Activated gamma-delta T cell treated with anti-CD3 and anti-CD28 coated beads, Interleukin-2, amount 50 U/mL, for 16 hours (primary cell): ENCODE results near the gene NKPD1.

Experiments used
- DNase-seq: peaks from one replicate; pipeline ENCODE4 v3.0.0-alpha.2; 2020; ENCODE audit warnings: low read depth

NKPD1 gene

DNA sequence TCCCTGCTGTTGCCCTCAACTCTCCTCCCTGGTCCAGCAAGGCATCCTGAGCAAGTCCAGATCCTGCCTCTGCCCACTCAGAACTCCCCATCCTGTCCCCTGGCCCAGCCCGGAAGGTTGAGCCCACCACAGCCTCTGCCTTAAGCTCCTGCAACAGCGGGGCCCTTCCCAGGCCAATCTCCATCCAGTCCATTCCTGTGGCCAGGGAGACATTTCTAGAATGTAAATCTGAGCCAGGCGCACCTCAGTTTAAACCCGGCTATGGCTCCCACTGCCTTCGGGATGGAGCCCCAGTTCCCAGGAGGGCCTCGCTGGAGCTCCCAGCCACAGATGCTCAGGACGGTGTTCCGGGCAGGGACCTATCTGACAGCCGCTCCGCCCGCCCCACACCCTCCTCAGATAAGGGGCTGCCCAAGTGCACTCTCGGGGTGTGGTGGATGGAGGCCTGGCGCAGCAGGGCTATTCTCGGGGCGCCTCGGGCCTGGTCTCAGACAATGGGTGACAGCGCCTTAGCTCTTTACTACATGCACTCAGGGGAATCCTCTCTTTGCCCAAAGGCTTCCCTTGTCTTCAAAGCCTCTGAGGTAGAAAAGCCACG is 11.9 kb upstream of the NKPD1 start:
- no peak for DNase-seq

DNA sequence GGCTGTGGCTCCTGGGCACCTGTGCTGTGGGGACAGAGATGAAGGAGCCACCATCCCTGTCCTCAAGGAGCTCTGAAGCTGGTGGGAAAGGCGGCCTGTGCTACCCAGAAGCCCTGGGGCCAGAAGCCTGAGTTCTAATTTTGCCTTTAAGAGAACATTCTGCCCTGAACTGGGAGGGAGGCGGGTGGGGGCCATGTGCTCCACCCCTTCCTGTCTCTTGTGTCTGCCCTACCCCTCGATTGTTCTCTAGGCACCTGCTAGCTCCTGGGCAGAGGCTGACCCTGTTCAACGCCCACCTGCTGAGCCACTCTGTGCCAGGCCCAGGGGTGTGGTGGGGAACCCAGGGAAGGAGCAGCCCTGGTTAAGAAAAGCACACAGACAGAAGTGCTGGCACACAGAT is 11.4 kb upstream of the NKPD1 start:
- no peak for DNase-seq

DNA sequence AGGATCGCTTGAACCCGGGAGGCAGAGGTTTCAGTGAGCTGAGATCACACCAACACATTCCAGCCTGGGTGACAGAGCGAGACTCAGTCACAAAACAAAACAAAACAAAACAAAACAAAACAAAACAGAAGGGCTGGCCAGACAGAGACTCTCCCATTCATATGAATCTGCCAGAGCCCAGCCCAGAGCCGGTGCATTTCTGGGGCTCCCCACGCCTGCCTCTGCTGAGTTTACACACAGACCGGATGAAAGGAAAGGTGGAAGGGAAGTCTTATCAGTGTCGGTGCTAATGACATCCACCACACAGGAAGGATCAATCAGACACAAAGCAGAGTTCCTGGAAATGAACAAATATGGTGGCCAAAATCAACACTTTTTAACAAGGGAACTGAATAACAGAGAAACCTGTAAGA is 10.4 kb upstream of the NKPD1 start:
- DNase-seq: no peak

DNA sequence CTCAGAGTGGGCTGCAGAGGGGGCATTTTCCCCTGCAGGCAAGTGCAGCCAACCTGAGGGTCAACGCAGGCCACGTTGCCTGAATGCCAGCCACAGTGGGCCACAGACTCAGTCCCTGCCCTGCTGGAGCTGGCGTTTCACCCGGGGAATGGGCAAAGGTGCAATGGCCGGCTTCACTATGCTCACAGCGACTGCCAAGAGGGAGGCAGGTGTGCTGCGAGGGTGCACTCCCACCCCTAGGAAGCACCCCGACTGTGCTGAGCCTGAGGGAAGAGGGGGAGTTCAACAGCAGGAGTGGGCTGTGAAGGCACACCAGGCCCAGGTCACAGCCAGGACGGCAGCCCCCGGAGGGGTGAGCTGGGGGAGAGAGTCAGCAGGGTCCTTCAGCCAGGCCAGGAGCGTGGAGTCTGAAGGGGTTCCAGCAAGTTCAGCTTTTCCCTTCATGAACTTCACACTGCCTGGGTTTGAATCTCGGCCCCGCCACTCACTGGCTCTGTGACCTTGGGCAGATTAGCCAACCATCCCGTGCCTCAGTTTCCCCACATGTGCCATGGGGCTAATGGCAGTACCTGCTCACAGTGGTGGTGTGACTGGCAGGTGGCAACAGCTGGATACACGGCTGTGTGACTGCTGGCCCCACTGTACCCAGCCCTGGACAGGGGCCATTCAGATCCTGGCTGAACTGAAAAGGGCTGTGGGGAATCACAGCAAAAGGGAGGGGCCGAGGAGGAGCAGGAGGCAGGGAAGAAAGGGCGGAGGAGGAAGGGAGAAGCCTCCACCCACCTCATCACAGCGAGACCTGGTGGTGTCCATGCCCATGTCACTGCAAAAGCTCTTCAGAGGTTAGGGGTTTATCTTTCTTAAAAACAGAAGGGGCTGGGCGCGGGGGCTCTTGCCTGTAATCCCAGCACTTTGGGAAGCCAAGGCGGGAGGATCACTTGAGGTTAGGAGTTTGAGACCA is 9.6 kb upstream of the NKPD1 start:
- no peak for DNase-seq

DNA sequence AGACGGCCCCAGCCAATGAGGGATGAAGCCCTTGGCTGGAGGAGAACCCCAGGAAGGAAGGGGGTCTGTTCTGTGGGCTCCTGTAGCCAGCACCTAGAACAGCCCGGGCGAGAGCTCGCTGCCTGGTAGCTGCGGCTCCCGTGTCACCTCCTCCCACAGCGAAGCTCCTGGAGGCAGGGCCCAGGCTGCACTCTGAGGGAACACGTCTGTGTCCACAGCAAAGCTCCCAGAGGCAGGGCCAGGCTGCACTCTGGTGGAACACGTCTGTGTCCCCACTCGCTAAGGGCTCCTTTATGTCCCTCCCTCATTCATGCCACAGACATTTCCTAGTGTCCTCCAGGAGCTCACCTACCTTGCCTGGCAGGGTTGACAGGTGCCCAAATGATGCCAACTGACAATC is 8.8 kb upstream of the NKPD1 start:
- DNase-seq: no peak

DNA sequence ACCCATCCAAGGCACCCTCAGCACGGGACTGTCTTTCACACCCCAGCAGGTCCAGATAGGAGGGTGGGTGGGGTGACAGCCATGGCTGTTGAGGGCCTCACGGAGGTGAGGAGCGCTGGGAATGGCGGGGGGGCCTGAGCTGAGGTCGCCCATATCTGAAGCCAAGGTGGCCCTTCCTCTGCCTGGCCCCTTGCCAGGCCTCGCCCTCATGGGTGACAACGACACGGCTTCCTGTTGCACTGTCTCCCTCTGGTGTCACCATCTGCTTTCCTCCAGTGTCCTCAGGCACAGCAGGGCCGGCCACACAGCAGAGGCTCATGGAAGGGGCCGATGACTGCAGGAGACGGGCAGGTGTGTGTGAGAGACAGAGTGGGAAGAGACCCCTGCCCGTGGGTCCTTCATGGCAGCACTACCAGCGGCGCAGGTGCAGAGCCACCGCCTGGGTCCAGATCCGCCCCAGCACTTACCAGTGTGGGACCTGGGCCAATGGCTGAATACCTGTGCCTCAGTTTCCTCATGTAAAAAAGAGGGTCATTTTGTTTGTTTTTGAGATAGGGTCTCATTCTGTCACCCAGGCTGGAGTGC is 8.1 kb upstream of the NKPD1 start:
- no peak for DNase-seq

DNA sequence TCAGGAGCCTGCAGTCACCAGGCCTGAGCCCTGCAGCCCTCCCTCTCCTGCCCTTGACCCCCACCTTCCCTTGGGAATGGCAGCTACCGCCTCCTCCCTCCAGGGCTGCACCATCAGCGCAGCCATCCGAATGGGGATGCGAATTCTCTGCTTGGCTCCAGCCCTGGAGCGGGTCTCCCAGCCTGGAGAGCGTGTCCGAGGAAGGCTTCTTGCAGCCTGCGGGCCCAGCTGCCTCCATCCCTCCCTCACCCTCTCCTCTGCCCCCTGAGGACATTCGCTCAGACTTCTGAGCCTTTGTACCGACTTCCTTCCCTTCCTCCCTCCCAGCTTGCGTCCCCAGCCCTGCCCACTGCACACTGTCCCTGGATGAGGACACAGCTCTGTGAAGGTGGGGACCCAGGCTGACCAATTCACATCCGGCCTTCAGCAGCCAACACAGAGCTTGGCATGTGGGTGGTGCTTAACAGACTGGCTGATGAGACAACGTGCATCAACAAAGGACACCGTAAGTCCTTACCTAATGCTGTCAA is 6.0 kb upstream of the NKPD1 start:
- DNase-seq: no peak

DNA sequence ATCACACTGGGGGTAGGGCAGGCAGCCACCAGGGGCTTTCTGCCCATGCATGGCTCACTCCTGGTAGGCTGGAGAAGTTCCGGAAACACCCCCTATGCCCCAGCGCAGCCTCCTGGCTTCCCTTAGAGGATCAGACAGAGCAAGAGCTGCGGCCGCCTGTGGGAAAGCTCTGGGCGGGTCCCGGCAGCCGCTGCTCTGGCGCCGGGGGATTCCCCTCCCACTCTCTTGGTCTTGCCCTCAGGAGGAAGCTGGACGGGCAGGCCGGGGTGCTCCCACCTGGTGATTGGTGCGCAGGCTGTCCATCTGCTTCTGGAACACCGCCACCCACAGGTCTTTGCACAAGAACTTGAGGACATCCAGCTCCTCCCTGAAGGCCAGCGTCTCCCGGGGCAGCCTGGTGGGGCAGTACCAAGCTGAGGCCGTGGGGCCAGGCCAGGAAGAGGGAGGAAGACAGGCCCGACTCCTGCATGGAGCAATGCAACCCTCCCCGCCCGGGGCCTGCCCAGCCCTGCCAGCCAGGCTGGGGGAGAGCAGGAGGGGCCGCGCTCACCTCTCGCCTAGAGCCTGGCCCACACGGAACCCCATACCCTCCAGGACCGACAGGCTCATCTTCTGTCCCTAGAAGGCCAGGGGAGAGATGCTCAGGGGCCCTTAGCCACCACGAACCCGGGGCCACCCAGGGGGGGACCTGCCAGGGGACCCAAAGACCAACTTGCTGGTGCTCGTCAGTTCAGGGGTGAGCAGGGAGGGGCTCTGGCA is 4.0 kb upstream of the NKPD1 start:
- no peak for DNase-seq

DNA sequence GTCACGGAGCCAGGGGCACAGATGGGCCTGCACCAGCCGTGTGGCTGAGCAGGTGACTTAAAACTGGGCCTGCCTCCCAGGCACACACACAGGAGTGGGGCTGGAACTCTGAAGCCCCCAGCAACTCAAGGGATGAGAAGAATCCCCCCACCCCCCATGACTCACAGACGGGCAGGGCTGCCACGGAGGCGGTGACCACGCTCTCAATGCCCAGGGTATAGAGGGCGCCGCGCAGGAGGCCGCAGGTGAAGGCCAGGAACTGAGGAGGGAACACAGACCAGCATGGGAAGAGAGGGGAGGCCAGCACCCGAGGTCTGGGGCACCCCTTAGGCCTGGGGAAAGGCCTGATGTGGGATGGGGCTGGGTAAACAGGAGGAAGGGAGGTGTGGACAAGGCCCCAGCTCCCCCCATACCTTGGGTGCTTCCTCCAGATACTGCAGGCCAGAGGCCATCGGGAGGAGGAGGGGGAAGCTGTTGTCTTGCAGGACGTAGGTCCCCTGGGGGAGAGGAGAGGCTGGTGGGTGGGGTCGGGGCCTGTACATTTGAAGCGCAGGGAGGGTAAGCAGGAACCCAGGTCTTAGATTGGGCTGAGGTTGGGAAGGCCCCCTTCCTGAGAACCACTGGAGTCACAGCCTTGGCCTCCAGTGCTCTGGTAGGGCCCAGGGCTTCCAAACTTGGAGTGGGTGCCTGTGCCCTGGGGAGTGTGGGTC is 3.1 kb upstream of the NKPD1 start:
- DNase-seq: no peak

DNA sequence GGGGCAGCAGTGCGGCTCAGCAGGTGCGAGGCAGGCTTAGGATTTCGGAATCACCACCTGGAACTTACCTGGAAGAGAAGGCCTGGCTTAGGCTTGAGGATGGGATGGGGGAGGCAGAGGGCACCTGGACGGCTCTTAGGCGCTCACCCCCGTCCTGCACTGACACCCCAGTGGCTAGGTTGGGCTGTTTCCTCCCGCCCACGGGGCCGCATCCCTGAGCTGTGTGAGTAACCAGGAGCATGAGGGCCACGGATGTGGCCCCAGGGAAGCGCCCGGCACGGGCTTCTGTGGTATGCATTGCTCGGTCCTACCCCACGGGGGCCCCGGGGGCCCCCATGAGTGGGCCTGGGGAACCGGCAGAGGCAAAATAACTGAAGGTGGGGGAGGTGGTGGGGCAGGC is 2.4 kb upstream of the NKPD1 start:
- no peak for DNase-seq

DNA sequence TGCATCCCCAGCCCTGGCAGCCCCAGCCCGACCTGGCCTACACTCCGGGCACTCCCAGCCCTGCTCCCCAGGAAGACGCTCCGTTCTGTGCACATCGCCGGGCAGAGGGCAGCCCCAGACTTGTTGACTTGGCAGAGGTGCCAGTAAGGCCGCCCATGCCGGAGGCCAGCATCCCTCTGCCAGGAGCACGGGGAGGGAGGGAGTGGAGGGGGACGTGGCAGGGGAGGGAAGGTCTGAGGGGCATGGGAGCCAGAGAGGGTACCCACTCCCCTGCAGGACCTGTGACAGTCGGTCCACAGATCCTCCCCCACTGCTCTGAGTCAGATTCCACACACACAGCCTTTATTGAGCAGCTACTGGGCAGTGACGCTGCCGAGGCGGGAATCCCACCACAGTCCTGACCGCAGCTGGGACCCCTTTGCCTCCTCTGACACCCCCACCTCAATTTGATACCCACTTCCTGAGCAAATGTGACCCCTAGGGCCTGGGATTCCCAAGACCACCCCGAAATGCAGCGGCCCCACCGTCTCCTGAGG is 1.9 kb upstream of the NKPD1 start:
- no peak for DNase-seq

DNA sequence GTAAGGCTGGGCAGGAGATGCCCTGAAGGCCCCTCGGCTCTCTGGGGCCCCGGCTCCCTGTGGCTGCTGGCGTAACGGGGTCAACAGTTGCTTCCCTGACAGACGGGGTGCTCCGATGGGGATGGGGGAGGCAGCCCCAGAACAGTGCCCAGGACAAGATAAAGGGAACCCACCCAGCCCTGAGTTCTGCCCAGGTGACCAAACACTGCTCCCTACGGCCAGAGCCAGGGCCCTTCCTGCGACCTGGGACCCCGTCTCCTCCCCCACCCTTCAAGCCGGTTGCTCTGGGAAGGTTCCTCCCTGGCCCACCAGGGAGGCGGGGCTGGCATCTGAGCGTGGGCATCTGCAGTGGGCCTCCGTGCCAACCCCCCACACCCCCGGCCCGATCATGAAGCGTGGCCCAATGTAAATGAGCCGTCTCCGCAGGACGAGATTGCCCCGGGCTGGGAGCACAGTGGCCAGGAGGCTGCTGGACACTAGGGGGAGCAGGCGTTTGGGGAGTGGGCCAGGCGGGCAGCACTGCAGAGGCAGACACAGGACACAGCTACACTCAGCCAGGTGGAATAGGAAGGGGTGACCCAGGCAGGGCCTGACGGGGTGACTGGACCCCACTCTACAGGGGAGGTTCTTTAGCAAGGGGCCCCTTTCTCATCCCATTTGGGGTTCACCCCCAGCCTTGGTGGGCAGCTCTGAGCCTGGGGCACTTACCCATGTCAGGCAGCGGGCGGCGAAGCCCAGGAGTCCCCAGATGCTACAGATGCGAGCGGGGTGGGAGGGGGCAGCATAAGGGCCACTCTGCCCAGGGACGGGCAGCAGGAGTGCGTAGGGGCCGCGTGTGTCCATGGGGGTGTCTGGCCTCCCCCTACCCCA is 1.2 kb upstream of the NKPD1 start:
- no peak for DNase-seq

DNA sequence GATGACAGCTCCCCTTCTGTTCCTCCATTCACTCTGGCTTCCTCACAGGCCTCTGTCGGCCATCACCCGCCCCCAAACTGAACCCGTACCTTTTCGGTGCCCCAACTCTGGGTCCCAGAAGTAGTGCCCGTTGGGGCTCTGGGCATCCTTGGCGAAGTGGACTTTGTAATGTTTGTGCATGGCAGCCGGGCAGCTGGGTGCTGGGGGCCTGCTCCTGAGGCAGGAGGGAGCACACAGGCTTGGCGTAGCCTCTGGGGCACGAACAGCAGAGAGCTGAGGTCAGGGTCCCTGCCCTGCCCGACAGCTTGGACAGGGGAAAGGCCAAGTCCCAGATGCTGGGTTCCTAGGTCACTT is 834 bp downstream of the NKPD1 start:
- no peak for DNase-seq

DNA sequence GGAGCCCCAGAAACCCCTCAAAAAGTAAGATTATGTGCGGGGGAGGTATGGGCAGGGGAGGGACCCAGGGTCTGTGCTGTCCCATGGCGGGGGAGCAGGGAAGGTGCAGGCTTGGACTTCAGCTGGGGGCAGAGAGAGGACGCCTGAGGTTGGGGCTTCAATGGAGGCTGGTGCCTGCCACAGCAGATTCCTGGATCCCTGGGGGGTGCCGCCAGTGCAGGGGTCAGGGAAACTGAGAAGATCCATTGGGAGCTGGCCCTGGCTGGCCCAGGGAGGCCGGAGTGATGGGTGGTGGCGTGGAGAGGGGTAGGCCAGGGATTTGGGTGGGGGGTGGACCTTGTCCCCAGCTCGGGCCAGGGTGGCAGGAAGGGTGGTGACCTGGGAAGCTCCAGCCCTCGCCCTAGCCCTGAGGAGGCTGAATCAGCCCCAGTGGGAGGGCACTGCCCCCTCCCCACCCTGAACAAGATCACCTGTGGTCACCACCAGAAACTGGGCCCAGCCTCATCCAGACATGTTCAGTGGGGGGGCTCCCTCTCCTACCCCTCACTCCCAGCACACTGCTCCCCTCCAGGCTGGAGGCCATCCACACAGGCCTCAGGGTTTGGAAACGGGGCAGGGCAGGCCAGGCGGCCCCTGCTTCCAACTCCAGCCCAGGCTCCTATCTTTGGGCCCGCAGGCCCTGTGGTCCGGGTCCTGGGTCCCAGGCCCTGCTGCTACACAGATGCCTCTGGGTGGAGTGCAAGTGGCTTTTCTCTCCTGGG is 1.4 kb downstream of the NKPD1 start:
- DNase-seq: no peak

DNA sequence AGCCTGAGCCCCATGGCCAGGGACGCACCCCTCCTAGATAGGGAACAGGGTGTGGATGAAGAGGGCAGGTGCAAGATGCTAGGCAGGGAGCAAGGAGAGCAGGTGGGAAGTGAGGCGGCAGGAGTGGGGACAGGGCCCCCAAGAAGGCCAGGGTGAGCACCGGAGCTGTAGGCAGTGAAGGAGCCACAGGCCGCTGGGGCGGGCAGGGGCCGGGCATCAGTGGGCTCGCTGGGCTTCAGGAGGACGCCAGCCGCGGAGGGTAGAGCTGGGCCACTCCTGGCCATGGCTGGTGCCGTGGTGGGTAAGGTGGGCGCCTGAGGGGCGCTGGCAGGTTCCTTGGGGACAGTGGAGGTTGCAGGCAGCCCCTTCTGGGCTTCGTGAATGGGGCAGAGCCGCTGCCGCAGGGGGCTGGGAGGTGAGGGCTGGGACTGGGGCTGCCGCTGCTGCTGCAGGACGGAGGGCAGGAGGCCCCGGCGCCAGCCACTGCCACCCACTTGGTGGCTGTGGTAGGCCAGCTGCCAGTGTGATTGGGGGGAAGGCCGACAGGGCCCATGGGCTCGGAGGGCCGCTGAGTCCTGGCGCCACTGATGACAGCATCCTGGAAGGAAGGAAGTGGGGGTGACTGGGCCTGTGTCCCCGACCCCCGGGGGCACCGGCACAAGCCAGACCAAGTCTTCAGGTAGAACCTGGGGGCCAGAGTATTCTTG is 2.1 kb downstream of the NKPD1 start:
- DNase-seq: no peak

DNA sequence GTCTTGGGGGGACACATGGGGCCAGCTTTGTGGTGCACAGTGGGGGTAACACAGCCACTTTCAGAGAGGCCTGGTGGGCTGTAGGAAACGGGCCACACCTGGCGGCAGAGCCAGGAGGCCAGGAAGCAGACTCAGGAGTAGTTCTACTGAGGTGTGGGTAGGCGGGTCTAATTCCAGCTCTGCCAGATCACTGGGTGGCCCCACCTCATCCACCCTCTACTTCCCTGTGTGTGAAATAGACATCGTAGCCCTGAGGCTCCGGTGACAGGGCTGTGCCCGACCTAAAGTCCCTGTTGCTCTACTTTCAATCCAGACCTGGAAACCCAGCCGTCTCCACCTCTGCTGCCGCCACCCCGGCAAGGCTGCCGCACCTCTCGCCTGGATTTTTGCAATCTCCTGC is 4.0 kb downstream of the NKPD1 start:
- DNase-seq: no peak

DNA sequence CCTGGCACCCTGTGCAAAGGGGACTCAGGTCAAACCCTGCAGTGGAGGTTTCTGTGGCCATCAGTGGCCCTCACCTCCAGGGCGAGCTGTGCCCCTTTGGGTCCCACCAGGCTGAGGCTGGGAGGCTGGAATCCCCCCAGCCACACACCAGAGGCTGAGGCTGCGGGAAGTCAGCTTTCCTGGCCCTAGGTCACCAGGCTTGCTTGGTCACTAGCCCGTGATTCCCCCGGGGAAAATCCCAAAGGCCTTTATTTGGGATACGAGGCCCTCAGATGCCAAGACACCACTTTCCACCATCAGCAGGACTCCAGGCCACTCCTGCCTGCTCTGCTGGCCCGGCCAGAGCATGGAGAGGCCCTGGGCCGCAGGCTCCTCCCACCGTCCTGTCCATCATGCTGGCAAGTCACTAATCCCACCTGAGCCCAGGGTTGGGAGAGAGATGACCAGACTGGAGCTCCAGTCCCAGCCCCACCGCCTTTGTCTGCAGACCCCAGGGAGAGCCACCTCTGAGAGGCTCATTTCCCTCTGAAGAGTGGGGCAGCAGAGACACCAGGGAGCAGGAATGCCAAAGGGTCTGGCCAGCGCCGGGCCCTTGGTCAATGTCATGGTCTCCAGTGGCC is 4.7 kb downstream of the NKPD1 start:
- DNase-seq: no peak

DNA sequence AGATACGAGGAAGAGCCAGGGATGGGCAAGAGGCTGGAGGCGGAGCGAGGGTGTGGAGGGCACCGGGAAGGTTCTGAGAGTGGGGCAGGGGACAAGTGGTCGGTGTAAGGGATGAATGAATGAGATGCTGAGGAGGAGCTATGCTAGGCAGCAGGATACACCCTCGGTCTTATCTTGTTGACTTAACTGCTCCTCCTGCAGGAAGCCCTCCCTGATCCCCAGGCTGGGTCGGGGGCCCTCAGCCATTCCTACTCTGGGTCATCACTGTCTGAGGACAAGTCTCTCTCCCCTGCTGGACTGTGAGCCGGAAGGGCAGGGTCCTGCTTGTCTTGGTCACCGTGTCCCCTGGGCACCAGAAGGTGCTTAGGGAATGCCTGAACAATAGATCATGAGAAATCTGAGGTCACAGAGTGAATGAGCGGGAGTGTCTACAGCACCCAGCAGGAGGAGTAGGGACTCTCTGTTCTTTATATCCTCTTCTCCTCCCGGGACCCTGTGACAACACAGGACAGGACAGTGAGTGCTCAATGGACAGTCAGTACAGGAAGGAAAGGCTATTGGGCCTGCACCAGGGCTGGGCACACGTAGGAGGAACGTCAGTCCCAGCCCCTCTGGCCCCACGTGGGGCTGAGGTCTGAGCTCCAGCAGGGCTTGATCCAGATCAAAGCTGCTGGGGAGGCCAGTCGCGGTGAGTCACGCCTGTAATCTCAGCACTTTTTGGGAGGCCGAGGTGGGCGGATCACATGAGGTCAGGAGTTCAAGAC is 6.5 kb downstream of the NKPD1 start:
- DNase-seq: no peak
